ENCODE measurements around the gene SLC1A5.
"Not testable (repeated sequence)": the region's sequence is repeated elsewhere in the genome, so short reads cannot be mapped to it uniquely, and the experiment has no call there.

The SLC1A5 gene

GRCh38 chr19:46824890-46825730 lies 36.7 kb upstream of the SLC1A5 start:
- no peak overlapping the region for H3K4me3 ChIP-seq (ENCODE audit: low read depth, low read length)
- no peak for TF ChIP-seq CTCF (IDR thresholded peaks at IDR 0.05; ENCODE audit: control insufficient read depth, extremely low read depth, insufficient read depth)
- DNase-seq (ENCODE audit: low read depth) = no peak

- no peak for DNase-seq (ENCODE audit: low read depth)
- no peak overlapping the region for H3K4me3 ChIP-seq (ENCODE audit: low read depth, low read length)
- no peak for TF ChIP-seq CTCF (IDR thresholded peaks at IDR 0.05; ENCODE audit: control insufficient read depth, extremely low read depth, insufficient read depth)
Observed at GRCh38 chr19:46823049-46823448, 34.7 kb upstream of the SLC1A5 start.

- not testable (repeated sequence) for DNase-seq (ENCODE audit: low read depth); H3K4me3 ChIP-seq (ENCODE audit: low read depth, low read length)
Observed at GRCh38 chr19:46822410-46822787, 34.0 kb upstream of the SLC1A5 start.

GRCh38 chr19:46821512-46822409 lies 33.4 kb upstream of the SLC1A5 start:
- DNase-seq (ENCODE audit: low read depth) = no peak

GRCh38 chr19:46818812-46819211 lies 30.4 kb upstream of the SLC1A5 start:
- DNase-seq (ENCODE audit: low read depth) = no peak
- no peak overlapping the region for H3K4me3 ChIP-seq (ENCODE audit: low read depth, low read length)
- no peak for TF ChIP-seq CTCF (IDR thresholded peaks at IDR 0.05; ENCODE audit: control insufficient read depth, extremely low read depth, insufficient read depth)

More at GRCh38 chr19:46821512-46822409, 33.4 kb upstream of the SLC1A5 start:
- TF ChIP-seq CTCF (IDR thresholded peaks at IDR 0.05; ENCODE audit: control insufficient read depth, extremely low read depth, insufficient read depth) = no peak
- no peak overlapping the region for H3K4me3 ChIP-seq (ENCODE audit: low read depth, low read length)

- H3K4me3 ChIP-seq (ENCODE audit: low read depth, low read length) = no peak overlapping the region
- no peak for DNase-seq (ENCODE audit: low read depth)
- TF ChIP-seq CTCF (IDR thresholded peaks at IDR 0.05; ENCODE audit: control insufficient read depth, extremely low read depth, insufficient read depth) = no peak
Observed at GRCh38 chr19:46815833-46816627, 27.6 kb upstream of the SLC1A5 start.

All from LNCaP clone FGC (cell line).